ENCODE results near the gene KIF24.

The KIF24 gene

GRCh38 chr9:34334916-34335315 lies 5.8 kb upstream of the KIF24 start:
- Histone ChIP-seq H3K4me2 (ENCODE audit: low read length) (no peak overlapping the region), H3K4me1 (ENCODE audit: control insufficient read depth, insufficient read depth, low read length) (peaks cover 3% of the 10 kb centered on the region), H3K9ac (ENCODE audit: low read depth, low read length) (no peak overlapping the region), H3K27me3 (ENCODE audit: control insufficient read depth, insufficient read depth, low read length) (no peaks in the 10 kb centered on the region), H3K9me3 (replicated peaks; ENCODE audit: low read length) (no peaks in the 10 kb centered on the region), H3K36me3 (ENCODE audit: insufficient read depth, low read length) (peaks cover 17% of the 10 kb centered on the region), H3K4me3 (ENCODE audit: low read length) (no peak overlapping the region)

DNA sequence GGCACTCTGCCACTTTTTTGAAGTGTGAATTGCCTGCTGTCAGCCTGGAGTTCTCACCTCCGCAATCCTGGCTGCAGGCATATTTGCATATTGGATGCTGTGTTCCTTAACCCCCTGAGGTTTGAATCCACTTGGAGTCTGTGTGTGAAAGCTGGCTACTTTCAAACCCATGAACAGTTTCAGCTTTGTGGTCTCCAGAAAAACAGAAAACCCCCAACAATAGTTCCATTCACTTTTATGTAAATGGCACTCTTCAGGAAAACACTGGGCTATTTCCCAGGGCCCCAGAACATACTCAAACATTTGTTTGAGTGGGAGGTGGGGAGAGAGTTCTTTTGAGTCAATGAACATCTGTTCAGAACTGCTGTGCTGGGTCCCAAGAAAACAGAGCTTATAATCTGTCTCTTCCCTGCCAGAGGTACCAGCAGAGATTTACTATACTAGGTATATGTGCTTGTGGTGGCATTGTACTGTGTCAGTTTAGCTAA lies 5.3 kb upstream of the KIF24 start:
- Histone ChIP-seq H3K36me3 (ENCODE audit: insufficient read depth, low read length) (peaks cover 16% of the 10 kb centered on the region), H3K4me3 (ENCODE audit: low read length) (no peak overlapping the region), H3K4me2 (ENCODE audit: low read length) (no peak overlapping the region), H3K27me3 (ENCODE audit: control insufficient read depth, insufficient read depth, low read length) (no peaks in the 10 kb centered on the region), H3K9ac (ENCODE audit: low read depth, low read length) (no peak overlapping the region), H3K9me3 (replicated peaks; ENCODE audit: low read length) (no peaks in the 10 kb centered on the region), H3K4me1 (ENCODE audit: control insufficient read depth, insufficient read depth, low read length) (peaks cover 3% of the 10 kb centered on the region)

- Histone ChIP-seq H3K4me1 (ENCODE audit: control insufficient read depth, insufficient read depth, low read length) (peaks cover 3% of the 10 kb centered on the region), H3K4me2 (ENCODE audit: low read length) (no peak overlapping the region), H3K9ac (ENCODE audit: low read depth, low read length) (no peak overlapping the region), H3K36me3 (ENCODE audit: insufficient read depth, low read length) (peaks cover 10% of the 10 kb centered on the region), H3K4me3 (ENCODE audit: low read length) (no peak overlapping the region), H3K27me3 (ENCODE audit: control insufficient read depth, insufficient read depth, low read length) (no peaks in the 10 kb centered on the region), H3K9me3 (replicated peaks; ENCODE audit: low read length) (no peaks in the 10 kb centered on the region)
Observed at GRCh38 chr9:34333836-34334235, 4.8 kb upstream of the KIF24 start.

GRCh38 chr9:34332076-34332964 lies 3.3 kb upstream of the KIF24 start:
- Histone ChIP-seq H3K9ac (ENCODE audit: low read depth, low read length) (no peak overlapping the region), H3K4me2 (ENCODE audit: low read length) (no peak overlapping the region), H3K4me3 (ENCODE audit: low read length) (no peak overlapping the region), H3K36me3 (ENCODE audit: insufficient read depth, low read length) (peaks cover 4% of the 10 kb centered on the region), H3K4me1 (ENCODE audit: control insufficient read depth, insufficient read depth, low read length) (peaks cover 9% of the 10 kb centered on the region), H3K27me3 (ENCODE audit: control insufficient read depth, insufficient read depth, low read length) (no peaks in the 10 kb centered on the region), H3K9me3 (replicated peaks; ENCODE audit: low read length) (no peaks in the 10 kb centered on the region)

DNA sequence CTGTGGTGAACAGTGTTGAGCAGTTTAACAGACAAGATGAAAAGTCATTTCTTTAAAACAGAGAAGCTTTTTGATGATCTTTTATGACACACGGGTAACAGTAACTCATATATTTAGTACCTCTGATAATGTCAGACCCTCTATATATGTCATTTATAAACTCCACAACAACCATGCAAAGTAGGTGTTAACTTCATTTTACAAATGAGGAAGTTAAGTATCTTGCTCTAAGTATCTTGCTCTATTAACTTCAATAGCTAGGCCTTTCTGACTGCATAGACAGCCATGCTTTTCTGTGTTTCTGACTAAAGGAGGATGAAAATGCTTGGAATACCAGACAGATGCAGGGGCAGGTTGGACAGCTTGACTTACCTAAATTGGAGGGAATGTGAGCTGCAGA lies 2.1 kb upstream of the KIF24 start:
- Histone ChIP-seq H3K9ac (ENCODE audit: low read depth, low read length) (no peak overlapping the region), H3K4me1 (ENCODE audit: control insufficient read depth, insufficient read depth, low read length) (peaks cover 13% of the 10 kb centered on the region), H3K4me2 (ENCODE audit: low read length) (no peak overlapping the region), H3K9me3 (replicated peaks; ENCODE audit: low read length) (no peaks in the 10 kb centered on the region), H3K36me3 (ENCODE audit: insufficient read depth, low read length) (peaks cover 4% of the 10 kb centered on the region), H3K27me3 (ENCODE audit: control insufficient read depth, insufficient read depth, low read length) (no peaks in the 10 kb centered on the region), H3K4me3 (ENCODE audit: low read length) (no peak overlapping the region)

DNA sequence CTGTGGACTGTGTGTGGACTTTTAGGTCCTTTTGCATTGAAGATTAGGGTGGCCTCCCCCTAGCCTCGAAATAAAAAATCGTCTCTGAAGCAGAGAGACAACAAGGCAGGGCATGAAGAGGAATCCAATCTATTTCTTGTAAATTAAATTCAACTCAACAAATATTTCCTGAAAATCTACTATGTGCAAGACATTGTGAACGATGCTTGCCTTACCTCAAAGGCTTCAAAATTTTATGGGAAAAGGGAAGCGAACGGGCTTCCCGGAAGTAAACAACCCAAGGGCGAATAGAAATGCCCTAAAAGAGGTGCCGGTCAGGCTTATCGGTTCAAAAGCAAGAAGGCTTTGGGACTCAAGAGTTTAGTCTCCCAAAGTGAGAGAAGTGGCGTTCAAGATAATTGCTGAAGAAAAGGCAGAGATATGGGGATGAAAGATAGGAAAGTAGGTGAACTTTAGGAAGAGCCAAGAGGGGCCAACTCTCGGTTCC lies 525 bp downstream of the KIF24 start:
- no peaks in the 10 kb centered on the region for H3K27me3 ChIP-seq (ENCODE audit: control insufficient read depth, insufficient read depth, low read length)
- H3K9ac ChIP-seq (ENCODE audit: low read depth, low read length) = peak overlapping the region; percentile 88
- H3K9me3 ChIP-seq (replicated peaks; ENCODE audit: low read length) = no peaks in the 10 kb centered on the region
- peak overlapping the region; percentile 92 for H3K4me2 ChIP-seq (ENCODE audit: low read length)
- H3K36me3 ChIP-seq (ENCODE audit: insufficient read depth, low read length) = no peaks in the 10 kb centered on the region
- peak overlapping the region; percentile 84 for H3K4me3 ChIP-seq (ENCODE audit: low read length)
- H3K4me1 ChIP-seq (ENCODE audit: control insufficient read depth, insufficient read depth, low read length) = peaks cover 23% of the 10 kb centered on the region

- peaks cover 32% of the 10 kb centered on the region for H3K4me1 ChIP-seq (ENCODE audit: control insufficient read depth, insufficient read depth, low read length)
- no peak overlapping the region for H3K4me2 ChIP-seq (ENCODE audit: low read length)
- H3K9ac ChIP-seq (ENCODE audit: low read depth, low read length) = no peak overlapping the region
- no peaks in the 10 kb centered on the region for H3K27me3 ChIP-seq (ENCODE audit: control insufficient read depth, insufficient read depth, low read length)
- H3K9me3 ChIP-seq (replicated peaks; ENCODE audit: low read length) = no peaks in the 10 kb centered on the region
- H3K4me3 ChIP-seq (ENCODE audit: low read length) = no peak overlapping the region
- H3K36me3 ChIP-seq (ENCODE audit: insufficient read depth, low read length) = no peaks in the 10 kb centered on the region
Observed at GRCh38 chr9:34326690-34327089, 2.4 kb downstream of the KIF24 start.

- Histone ChIP-seq H3K4me2 (ENCODE audit: low read length) (no peak overlapping the region), H3K27me3 (ENCODE audit: control insufficient read depth, insufficient read depth, low read length) (no peaks in the 10 kb centered on the region), H3K4me1 (ENCODE audit: control insufficient read depth, insufficient read depth, low read length) (peaks cover 27% of the 10 kb centered on the region), H3K9ac (ENCODE audit: low read depth, low read length) (no peak overlapping the region), H3K36me3 (ENCODE audit: insufficient read depth, low read length) (no peaks in the 10 kb centered on the region), H3K9me3 (replicated peaks; ENCODE audit: low read length) (no peaks in the 10 kb centered on the region), H3K4me3 (ENCODE audit: low read length) (no peak overlapping the region)
Observed at GRCh38 chr9:34322899-34323591, 6.0 kb downstream of the KIF24 start.

DNA sequence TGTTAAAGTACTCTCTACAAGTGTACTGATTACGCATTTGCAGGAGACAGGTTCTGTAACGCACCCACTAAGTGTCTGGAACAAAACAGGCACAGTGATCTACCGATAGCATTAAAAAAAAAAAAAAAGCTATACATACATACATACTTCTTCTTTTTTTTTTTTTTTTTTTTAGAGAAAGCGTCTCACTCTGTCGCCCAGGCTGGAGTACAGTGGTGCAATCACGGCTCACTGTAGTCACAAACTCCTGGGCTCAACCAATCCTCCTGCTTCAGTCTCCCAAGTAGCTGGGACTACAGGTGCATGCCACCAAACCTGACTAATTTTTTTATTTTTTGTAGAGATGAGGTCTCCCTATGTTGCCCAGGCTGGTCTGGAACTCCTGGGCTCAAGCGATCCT lies 7.6 kb downstream of the KIF24 start:
- Histone ChIP-seq H3K4me1 (ENCODE audit: control insufficient read depth, insufficient read depth, low read length) (peaks cover 22% of the 10 kb centered on the region), H3K27me3 (ENCODE audit: control insufficient read depth, insufficient read depth, low read length) (no peaks in the 10 kb centered on the region), H3K4me3 (ENCODE audit: low read length) (no peak overlapping the region), H3K4me2 (ENCODE audit: low read length) (no peak overlapping the region), H3K9me3 (replicated peaks; ENCODE audit: low read length) (no peaks in the 10 kb centered on the region), H3K9ac (ENCODE audit: low read depth, low read length) (no peak overlapping the region), H3K36me3 (ENCODE audit: insufficient read depth, low read length) (no peaks in the 10 kb centered on the region)

- Histone ChIP-seq H3K4me3 (ENCODE audit: low read length) (no peak overlapping the region), H3K9me3 (replicated peaks; ENCODE audit: low read length) (no peaks in the 10 kb centered on the region), H3K4me1 (ENCODE audit: control insufficient read depth, insufficient read depth, low read length) (peaks cover 7% of the 10 kb centered on the region), H3K4me2 (ENCODE audit: low read length) (no peak overlapping the region), H3K9ac (ENCODE audit: low read depth, low read length) (no peak overlapping the region), H3K36me3 (ENCODE audit: insufficient read depth, low read length) (no peaks in the 10 kb centered on the region), H3K27me3 (ENCODE audit: control insufficient read depth, insufficient read depth, low read length) (no peaks in the 10 kb centered on the region)
Observed at GRCh38 chr9:34318163-34318790, 10.8 kb downstream of the KIF24 start.

DNA sequence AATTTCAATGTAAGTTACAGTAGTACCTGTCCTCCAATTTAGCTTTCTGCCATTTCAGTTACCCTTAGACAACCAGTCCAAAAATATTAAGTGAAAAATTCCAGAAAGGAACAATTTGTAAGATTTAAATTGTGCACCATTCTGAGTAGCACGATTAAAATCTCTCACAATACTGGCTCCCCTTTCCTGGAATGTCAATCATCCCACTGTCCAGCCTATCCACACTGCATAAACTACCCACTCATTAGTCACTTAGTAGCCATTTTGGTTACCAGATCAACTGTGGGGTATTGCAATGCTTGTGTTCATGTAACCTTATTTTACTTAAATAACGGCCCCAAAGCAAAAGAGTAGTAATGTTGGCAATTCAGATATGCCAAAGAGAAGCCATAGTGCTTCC lies 11.6 kb downstream of the KIF24 start:
- no peaks in the 10 kb centered on the region for H3K27me3 ChIP-seq (ENCODE audit: control insufficient read depth, insufficient read depth, low read length)
- no peak overlapping the region for H3K4me3 ChIP-seq (ENCODE audit: low read length)
- H3K36me3 ChIP-seq (ENCODE audit: insufficient read depth, low read length) = no peaks in the 10 kb centered on the region
- H3K9me3 ChIP-seq (replicated peaks; ENCODE audit: low read length) = no peaks in the 10 kb centered on the region
- no peak overlapping the region for H3K9ac ChIP-seq (ENCODE audit: low read depth, low read length)
- no peaks in the 10 kb centered on the region for H3K4me1 ChIP-seq (ENCODE audit: control insufficient read depth, insufficient read depth, low read length)
- no peak overlapping the region for H3K4me2 ChIP-seq (ENCODE audit: low read length)

Measured in skeletal muscle satellite cell (primary cell).